Measurements from ENCODE around the gene DNAAF9.

DNA sequence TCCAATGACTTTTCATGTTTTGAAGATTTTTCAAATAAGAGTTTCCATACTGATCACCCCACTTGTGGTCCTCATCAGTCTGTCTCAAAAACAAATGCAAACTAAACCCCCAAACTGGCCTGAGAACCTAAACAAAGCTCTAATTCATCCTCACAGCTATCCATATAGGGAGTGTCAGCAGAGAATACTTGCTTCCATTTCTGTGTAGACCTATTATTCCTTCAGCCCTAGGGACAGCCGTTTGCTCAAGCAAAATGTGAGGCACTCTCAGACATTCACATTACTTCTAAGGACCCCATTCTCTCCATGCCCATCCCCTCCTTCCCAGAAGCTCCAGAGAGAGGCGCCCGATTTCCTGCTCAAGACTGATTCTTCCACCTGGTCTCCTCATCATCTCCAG lies 24.6 kb downstream of the DNAAF9 start:
- TF ChIP-seq, protein P1, sequence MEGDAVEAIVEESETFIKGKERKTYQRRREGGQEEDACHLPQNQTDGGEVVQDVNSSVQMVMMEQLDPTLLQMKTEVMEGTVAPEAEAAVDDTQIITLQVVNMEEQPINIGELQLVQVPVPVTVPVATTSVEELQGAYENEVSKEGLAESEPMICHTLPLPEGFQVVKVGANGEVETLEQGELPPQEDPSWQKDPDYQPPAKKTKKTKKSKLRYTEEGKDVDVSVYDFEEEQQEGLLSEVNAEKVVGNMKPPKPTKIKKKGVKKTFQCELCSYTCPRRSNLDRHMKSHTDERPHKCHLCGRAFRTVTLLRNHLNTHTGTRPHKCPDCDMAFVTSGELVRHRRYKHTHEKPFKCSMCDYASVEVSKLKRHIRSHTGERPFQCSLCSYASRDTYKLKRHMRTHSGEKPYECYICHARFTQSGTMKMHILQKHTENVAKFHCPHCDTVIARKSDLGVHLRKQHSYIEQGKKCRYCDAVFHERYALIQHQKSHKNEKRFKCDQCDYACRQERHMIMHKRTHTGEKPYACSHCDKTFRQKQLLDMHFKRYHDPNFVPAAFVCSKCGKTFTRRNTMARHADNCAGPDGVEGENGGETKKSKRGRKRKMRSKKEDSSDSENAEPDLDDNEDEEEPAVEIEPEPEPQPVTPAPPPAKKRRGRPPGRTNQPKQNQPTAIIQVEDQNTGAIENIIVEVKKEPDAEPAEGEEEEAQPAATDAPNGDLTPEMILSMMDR (IDR thresholded peaks at IDR 0.05), result no peak
- no peak for TF ChIP-seq EZH2phosphoT487 (IDR thresholded peaks at IDR 0.05)
- no peak for TF ChIP-seq EZH2 (IDR thresholded peaks at IDR 0.05)

Measured in neural progenitor cell (in vitro differentiated cells).